Tibial artery (tissue), 4 donors: ENCODE results near the gene F3.

Source experiments
- DNase-seq, 2 donors: peaks; one replicate each; pipeline ENCODE4 v3.0.0-alpha.2; 2019
- H3K27ac ChIP-seq, 2 donors: fragments of 200-600 bp; sonication (generic) in 1 of 2; 1 replicate in 1 of 2; 2 replicates in 1 of 2; pipeline ENCODE4 v1.5.1; 2018 to 2019; ENCODE audit warnings: mild to moderate bottlenecking in 1 of 2
- H3K27me3 ChIP-seq, 2 donors: fragments of 200-600 bp; sonication (generic) in 1 of 2; one replicate each; pipeline versions ENCODE4 v1.5.1 to v1.6.0; 2016 to 2019
- H3K36me3 ChIP-seq, 3 donors: fragments of 200-600 bp; sonication (generic) in 2 of 3; one replicate each; pipeline ENCODE4 v1.5.1; 2016 to 2019; ENCODE audit warnings: mild to moderate bottlenecking in 2 of 3
- H3K4me1 ChIP-seq, 4 donors: fragments of 200-600 bp; sonication (generic) in 2 of 4; 1 replicate in 3 of 4; 2 replicates in 1 of 4; pipeline ENCODE4 v1.5.1; 2016 to 2019
- H3K4me3 ChIP-seq, 2 donors: fragments of 200-600 bp; sonication (generic) in 1 of 2; 1 replicate in 1 of 2; 2 replicates in 1 of 2; pipeline ENCODE4 v1.5.1; 2018 to 2019; ENCODE audit warnings: mild to moderate bottlenecking in 2 of 2
- H3K9me3 ChIP-seq, 3 donors: fragments of 200-600 bp; sonication (generic) in 1 of 3; one replicate each; pipeline ENCODE4 v1.5.1; 2016 to 2019
- CTCF ChIP-seq, 2 experiments: fragments of 200-600 bp in 1 of 2; fragments of 450-650 bp in 1 of 2; IDR thresholded peaks; one replicate each; pipeline ENCODE4 v1.5.1; 2017 to 2019; ENCODE audit warnings: antibody characterized with exemption in 2 of 2, mild to moderate bottlenecking in 1 of 2, moderate library complexity in 1 of 2
- intact Hi-C: fragments of 100-400 bp; cut with DNase I; formaldehyde crosslinking; loops from one replicate; pipeline ENCODE4 v1.15.0; 2023; ENCODE audit warnings: low total_unique reads

The F3 gene

DNA sequence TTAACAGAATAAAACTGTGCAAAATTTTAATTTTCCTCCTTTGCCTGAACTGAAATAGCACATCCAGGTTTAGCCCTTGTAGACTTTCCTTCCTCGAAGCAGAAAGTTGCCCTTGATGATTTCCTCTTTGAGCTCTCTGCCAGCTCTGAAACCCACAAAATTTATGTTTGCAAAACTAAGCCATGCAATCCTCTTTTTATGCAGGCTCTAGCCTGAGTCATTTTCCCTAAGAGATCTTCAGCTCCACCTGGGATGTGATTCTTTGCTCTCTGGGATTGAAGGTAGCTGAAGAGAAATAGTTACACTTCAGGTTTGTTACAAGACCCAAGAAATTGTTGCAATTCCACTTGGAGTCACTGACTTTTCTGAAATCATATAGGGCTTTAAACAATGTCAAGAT lies 1.4 kb upstream of the F3 start:
- intact Hi-C loops: loop anchor here (5.0 to 10.0 kb wide), 2 partner anchors 92 to 249 kb away; no protein-coding TSS in a partner anchor
- H3K27ac ChIP-seq: no peak overlapping the region

DNA sequence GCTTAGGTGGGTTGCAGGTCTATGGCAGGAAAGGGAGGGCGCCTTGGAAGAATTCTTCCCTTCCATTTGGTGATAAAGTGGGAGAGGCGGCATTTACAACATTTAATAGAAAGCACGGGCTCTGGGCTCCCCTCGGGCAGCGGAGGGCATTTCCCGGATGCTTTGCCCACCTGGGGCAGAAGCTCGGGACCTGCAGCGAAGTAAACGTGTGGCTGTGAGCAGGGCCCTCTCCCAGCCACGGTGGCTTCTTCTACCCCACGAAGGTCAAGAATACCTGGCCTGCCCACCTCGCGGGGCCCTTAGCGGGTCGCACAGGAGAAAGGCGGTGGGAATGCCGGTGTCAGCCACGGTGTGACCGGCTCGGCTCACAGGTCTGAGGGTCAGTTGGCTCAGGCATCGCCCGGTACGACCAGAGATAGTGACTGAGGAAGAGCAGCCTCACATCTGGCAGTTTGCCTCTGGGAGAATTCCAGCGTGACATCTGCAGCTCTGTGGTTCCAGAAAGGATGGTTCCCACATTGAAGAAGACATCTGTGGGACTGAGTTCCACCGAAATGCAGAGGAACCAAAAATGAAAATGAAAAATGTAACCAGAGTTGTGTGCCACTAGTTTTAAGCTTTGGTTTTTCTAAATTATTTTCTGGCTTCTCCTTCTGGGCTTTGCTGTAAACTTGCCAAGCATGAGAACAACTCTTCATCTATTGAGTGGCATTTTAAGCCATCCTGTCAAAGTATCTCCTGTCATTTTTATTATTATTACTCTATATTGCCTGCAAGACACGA lies 720 bp upstream of the F3 start:
- no peaks in the 10 kb centered on the region for H3K36me3 ChIP-seq
- peak overlapping the region; percentile 81 to 82 for H3K27ac ChIP-seq
- DNase-seq: peak in 1 of 2 donors; percentile 41
- H3K27me3 ChIP-seq: no peaks in the 10 kb centered on the region
- TF ChIP-seq CTCF (IDR thresholded peaks at IDR 0.05): no peak
- H3K9me3 ChIP-seq: no peaks in the 10 kb centered on the region
- H3K4me3 ChIP-seq: peak overlapping the region; percentile 68 to 76
- intact Hi-C loops: loop anchor here (5.0 to 10.0 kb wide), 2 partner anchors 93 to 250 kb away; no protein-coding TSS in a partner anchor
- H3K4me1 ChIP-seq: peaks cover 0 to 47% (median 17%) of the 10 kb centered on the region in 4 donors

More for the DNA sequence above, 1.4 kb upstream of the F3 start:
- Histone ChIP-seq H3K9me3 (no peaks in the 10 kb centered on the region), H3K27me3 (no peaks in the 10 kb centered on the region), H3K4me1 (peaks cover 0 to 40% (median 17%) of the 10 kb centered on the region in 4 donors), H3K36me3 (no peaks in the 10 kb centered on the region), H3K4me3 (peak overlapping the region; percentile 68 to 76)
- no peak for TF ChIP-seq CTCF (IDR thresholded peaks at IDR 0.05)
- no peak for DNase-seq

DNA sequence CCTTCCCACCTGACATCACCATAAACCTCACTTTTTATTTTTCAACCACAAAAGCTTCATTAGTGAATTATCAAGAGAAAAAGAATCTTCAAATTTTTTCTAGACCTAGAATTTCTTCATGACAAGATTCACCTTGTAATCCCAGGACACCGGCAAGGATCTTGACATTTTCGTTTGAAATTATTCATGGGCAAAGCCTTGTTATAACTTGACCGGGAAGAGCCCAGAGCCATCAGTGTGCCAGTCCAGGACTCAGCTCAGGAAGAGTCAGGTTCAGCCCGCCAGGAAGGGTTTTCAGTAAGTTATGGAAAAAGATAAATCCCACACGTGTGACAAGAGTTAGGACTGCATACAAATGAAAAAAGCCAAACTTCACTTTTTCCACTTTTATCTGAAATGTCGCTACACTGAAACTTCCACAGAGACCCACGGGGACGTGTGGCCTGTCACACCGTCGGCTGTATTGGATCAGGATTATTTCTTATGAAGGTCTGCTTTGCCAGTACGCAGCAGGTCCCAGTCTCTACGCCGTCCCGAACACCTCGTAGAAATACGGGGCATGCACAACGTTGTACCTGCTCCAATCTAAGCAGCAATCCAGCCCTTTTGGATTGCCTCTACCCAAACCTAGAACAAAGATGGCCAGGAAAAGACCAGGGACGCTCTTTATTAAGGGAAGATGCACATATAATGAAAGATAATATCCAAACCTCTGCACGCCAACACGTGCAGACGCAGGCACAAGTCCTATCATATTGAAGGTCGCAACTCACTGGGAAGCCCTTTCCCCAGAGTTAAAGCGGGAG lies 916 bp downstream of the F3 start:
- Histone ChIP-seq H3K9me3 (no peaks in the 10 kb centered on the region), H3K4me1 (peaks cover 0 to 56% (median 17%) of the 10 kb centered on the region in 4 donors), H3K4me3 (peak overlapping the region; percentile 68 to 76), H3K27me3 (no peaks in the 10 kb centered on the region), H3K36me3 (peaks cover 0 to 8% (median 6%) of the 10 kb centered on the region in 3 donors), H3K27ac (peak overlapping the region; percentile 81 to 82)
- intact Hi-C loops: loop anchor here (5.0 to 10.0 kb wide), 2 partner anchors 94 to 252 kb away; no protein-coding TSS in a partner anchor
- no peak for DNase-seq
- TF ChIP-seq CTCF (IDR thresholded peaks at IDR 0.05): no peak

- Histone ChIP-seq H3K4me3 (peak overlapping the region; percentile 68 to 76), H3K27me3 (no peaks in the 10 kb centered on the region), H3K27ac (peak overlapping the region in 1 of 2 donors; percentile 17), H3K36me3 (peaks cover 0 to 19% (median 15%) of the 10 kb centered on the region in 3 donors), H3K9me3 (no peaks in the 10 kb centered on the region), H3K4me1 (peaks cover 0 to 49% (median 15%) of the 10 kb centered on the region in 4 donors)
- intact Hi-C loops: no loop called here
- peak in 1 of 2 donors; percentile 71 for DNase-seq
- TF ChIP-seq CTCF (IDR thresholded peaks at IDR 0.05): no peak
Observed at GRCh38 chr1:94539496-94539895, 2.1 kb downstream of the F3 start.

GRCh38 chr1:94538243-94538827 lies 3.2 kb downstream of the F3 start:
- H3K27ac ChIP-seq: peak overlapping the region in 1 of 2 donors; percentile 18
- DNase-seq: no peak

More at GRCh38 chr1:94538243-94538827, 3.2 kb downstream of the F3 start:
- Histone ChIP-seq H3K36me3 (peaks cover 0 to 21% (median 15%) of the 10 kb centered on the region in 3 donors), H3K9me3 (no peaks in the 10 kb centered on the region), H3K4me3 (peak overlapping the region; percentile 68 to 76), H3K4me1 (peaks cover 0 to 39% (median 11%) of the 10 kb centered on the region in 4 donors), H3K27me3 (no peaks in the 10 kb centered on the region)
- TF ChIP-seq CTCF (IDR thresholded peaks at IDR 0.05): no peak
- intact Hi-C loops: no loop called here
